Stromal cell of bone marrow (primary cell): ENCODE measurements around the gene CRISPLD2.
A peak's percentile ranks its signal among the peaks of the same experiment; 100 is the strongest.

Experiments used
- DNase-seq: peaks from one replicate; pipeline ENCODE4 v3.0.0-alpha.2; 2012; ENCODE audit warnings: low read depth

Gene CRISPLD2, protein sequence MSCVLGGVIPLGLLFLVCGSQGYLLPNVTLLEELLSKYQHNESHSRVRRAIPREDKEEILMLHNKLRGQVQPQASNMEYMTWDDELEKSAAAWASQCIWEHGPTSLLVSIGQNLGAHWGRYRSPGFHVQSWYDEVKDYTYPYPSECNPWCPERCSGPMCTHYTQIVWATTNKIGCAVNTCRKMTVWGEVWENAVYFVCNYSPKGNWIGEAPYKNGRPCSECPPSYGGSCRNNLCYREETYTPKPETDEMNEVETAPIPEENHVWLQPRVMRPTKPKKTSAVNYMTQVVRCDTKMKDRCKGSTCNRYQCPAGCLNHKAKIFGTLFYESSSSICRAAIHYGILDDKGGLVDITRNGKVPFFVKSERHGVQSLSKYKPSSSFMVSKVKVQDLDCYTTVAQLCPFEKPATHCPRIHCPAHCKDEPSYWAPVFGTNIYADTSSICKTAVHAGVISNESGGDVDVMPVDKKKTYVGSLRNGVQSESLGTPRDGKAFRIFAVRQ

DNA sequence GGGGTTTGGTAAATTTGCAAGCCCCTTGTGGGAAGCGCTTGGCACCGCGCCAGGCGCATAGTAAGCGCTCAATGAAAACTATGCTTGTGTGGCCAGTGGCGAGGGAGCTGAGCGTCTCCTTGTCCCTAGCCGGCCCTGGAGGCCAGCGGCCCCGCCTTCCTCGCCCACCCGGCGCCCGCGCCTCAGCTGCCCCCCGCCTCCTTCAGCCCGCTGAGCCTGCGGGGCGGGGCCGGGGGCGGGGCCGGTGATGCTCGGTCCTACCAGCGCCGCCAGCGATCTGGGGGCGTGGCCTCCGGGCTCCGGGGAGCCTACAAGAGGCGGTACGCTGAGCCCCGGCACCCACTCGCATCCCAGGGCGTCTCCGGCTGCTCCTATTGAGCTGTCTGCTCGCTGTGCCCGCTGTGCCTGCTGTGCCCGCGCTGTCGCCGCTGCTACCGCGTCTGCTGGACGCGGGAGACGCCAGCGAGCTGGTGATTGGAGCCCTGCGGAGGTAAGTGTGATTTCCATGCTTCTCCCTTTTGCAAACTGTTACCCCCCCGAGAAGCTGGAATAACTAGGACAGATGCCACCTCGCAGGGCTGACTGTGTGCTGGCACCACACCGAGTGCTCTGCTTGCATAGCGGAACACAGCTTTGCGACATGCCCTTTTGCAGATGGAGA, at the start of gene CRISPLD2:
Gene CRISPLD2 (plus strand): TSS at position 342 of the 661 bp plus-strand sequence. CDS start 18,511 bp downstream, outside the sequence.
- DNase-seq: peak; percentile 75

DNA sequence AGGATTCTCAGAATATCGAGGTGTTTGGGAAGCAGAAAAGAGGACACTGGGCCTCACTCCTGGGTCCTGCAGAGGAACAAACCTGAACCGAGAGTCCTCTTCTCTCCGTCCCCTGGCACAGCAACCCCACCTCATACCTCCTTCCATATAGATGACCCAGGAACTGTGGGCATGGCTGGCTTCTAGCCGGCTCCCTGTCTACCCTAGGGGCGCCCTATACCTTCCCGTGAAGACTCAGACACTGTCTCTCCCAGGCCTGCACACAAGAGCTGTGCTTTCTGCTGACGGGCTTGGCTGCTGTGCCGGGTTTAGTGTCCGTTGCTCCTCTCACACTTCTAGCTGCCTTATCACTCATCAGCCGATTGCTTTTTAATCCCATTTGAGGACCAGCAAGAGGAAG, 46.5 kb upstream of the CRISPLD2 start:
- DNase-seq: no peak

DNA sequence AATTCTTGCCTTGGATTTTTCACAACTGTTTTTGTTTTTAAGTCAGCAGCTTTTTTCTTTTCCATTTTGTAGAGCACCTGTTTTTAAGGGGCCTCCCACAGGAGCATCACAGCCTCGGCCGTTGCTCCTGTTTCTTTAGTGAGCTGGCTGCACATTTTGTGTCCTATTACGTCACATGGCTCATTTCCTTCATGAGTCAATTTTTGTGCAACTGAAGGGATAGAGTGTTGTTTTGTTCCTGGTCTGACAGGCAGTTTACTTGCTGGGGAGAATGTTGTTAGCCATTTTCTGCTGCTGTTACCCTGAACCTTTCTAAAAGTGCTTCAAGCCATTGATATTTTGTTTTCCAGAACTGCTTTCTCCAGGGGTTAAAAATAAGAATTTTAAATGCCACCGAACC, 45.0 kb upstream of the CRISPLD2 start:
- peak; percentile 91 for DNase-seq

DNA sequence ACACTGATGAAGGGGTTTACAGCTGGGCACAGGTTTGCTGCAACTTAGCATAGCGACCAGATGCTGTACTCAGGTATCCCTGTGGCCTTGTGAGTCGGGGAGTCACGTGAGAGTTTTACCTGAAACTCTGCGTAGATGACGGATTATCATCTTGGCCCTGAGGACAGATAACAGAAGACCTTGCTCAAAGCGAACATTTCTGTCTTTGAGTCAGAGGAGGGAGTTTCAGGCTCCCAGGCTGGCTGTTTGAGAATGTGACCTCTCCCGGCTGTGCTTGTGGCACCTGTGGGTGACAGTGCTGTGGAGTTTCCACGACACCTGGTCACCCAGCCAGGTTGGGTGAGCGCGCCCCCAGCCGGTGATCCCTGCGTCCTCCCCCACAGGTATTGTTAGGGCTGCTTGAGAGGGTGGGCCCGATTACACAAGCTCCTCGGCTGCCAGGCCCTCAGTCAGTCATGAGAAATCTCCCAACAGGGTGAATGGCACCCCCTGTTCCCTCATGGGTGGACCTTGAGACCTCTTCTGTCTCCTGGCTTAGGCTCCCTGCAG, 44.4 kb upstream of the CRISPLD2 start:
- DNase-seq: no peak

DNA sequence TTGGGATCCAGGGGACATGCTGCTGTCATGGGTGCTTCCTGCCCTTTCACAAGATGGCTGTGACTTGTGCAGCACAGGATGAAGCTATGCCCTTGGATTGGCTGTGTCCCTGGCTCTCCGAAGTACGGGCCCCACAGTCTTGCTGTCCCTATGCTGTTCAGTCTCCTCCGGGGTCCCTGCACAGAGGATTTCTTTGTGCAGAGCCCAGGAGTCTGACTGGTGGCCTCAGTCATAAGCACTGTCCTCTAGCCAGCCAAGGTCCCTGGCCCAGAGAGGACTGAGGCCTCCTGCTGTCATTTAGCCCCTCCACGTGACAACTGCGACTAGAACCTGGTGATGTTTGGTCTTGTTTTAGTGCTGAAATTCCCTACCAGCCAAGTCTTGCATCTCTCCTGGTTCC, 42.4 kb upstream of the CRISPLD2 start:
- DNase-seq: no peak

- no peak for DNase-seq
Measured at GRCh38 chr16:84778720-84779119, 41.1 kb upstream of the CRISPLD2 start.

DNA sequence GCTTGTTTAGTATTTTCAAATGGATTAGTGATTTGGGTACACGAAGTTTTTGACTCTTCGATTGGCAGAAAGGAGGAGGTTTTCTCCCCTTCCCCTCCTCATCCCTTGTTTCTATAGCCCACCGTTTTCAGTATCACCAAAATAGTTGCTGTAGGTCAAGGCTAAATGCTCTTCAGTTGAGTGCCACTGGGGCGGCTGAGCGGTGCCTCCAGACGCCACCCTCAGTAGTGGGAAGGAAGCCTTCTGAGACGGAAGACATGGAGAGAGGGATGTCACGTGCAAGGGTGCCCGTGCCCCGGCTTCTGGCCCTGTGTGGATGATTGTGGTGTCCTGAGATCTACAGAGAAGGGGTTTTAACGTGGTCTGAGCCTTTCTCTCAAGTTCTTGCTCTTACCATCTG, 39.7 kb upstream of the CRISPLD2 start:
- DNase-seq: no peak

DNA sequence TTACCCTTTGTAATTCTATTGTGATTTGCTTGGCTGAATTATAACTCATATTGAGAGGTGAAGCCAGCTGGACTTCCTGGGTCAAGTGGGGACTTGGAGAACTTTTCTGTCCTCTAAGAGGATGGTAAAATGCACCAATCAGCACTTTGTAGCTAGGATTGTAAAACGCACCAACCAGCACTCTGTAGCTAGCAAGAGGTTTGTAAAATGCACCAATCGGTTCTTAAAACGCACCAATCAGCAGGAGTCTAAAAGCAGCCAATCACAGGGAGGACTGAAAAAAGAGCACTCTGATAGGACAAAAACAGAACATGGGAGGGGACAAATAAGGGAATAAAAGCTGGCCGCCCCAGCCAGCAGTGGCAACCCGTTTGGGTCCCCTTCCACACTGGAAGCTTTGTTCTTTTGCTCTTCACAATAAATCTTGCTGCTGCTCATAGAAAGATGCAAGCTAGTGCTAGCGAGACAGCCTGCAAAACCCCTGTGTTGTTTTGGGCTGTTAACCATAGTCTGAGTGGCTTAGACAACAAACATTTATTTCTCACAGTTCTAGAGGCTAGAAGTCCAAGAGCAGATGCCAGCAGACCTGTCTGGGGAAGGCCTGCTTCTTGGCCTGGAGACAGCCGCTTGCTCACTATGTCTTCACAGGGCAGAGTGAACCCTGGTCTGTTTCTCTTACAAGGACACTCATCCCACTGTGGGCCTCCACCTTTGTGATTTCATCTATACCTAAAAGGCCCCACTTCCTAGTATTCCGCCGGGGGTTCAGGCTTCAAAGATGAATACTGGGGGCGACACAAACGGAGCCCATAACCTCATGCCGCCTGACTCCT, 39.0 kb upstream of the CRISPLD2 start:
- no peak for DNase-seq

DNA sequence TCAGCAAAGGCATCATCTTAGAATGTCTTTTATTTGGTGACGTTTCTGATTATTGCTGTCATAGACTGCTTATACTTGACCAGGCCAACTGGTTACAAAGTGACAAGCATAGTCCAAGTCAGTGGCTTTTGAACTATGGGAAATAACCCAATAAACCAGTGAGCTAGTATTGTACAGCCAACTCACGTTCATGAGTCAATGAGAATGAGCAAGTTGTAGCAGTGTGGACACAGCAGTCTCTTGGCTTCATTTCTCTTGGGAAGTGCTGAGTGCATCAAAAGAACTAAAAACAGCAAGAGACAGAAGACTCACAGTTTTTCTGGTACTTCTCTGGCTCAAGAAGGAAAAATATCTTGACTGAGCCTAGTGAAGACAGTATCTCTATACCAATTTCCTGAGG, 36.9 kb upstream of the CRISPLD2 start:
- DNase-seq: peak; percentile 63

GRCh38 chr16:84785843-84786581, 33.8 kb upstream of the CRISPLD2 start:
- DNase-seq: no peak

GRCh38 chr16:84786605-84787262, 33.1 kb upstream of the CRISPLD2 start:
- no peak for DNase-seq

DNA sequence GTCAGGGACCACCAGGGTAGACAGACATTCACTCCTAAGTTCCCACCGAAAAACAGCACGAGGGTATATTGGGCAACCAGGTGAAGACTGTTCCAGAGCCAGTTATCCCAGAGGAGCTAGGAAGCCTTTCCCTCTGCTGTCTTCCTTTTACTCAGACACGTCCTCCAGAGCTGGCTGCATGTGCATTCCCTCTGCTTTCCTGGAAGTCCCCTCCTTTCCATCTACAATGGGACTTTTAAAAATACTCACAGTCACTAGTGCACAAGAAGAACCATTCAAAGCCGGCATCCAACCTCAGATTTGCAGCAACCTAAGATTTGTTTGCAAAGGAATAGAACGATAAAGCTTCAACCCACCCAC, 32.5 kb upstream of the CRISPLD2 start:
- DNase-seq: no peak

GRCh38 chr16:84788920-84789391, 30.8 kb upstream of the CRISPLD2 start:
- no peak for DNase-seq

DNA sequence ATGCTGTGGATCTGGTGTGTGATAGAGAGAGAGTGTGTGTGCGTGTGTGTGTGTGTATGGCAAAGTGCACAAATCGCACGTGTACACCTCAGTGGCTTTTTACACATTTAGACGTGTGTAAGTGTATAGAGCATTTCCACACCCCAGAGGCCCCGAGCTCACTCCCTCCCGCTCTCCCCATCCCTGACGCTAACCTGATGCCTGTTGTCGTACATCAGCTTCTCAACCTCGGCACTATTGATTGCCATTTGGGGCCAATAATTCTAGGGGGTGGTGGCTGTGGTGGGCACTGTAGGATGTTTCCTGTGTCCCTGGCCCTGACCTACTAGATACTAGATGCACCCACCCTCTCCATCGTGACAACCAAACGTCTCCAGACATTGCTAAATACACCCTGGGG, 30.4 kb upstream of the CRISPLD2 start:
- no peak for DNase-seq

GRCh38 chr16:84790301-84790700, 29.5 kb upstream of the CRISPLD2 start:
- DNase-seq: no peak

GRCh38 chr16:84791088-84791487, 28.7 kb upstream of the CRISPLD2 start:
- peak; percentile 70 for DNase-seq

DNA sequence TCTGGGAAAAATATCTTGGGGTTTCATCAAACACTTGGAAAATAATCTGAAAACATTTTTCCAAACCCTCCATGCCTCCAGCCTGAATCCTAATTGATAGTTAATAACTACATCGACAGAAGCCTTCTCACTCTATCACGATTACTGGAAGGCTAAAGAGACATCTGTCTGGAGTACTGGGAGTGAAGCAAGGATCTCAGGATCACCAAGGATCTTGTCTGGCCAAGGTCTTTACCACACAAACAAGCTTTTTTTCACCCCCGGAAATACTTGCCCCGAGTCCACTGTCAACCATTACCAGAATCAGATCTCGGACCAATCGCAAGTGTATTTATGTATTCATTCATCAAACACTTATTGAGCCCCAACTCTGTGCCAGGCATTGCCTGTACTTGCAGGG, 28.3 kb upstream of the CRISPLD2 start:
- DNase-seq: no peak

DNA sequence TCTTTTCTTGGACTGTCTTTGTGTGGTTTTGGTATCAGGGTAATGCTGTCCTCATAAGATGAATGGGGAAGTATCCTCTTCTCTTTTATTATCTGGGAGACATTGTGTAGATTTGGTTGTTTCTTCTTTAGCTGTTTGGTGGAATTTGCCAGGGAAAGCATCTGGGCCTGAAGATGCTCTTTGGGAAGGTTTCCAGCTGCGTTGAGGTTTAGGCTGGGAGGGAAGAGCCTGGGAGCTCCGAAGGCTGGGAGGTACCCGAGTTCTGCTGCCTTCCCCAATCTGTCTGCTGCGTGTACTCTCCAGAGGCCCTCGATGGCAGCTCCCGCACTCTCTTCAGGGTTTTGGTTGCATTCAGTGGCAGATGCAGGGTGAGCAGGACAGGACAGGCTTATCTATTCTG, 25.6 kb upstream of the CRISPLD2 start:
- no peak for DNase-seq

DNA sequence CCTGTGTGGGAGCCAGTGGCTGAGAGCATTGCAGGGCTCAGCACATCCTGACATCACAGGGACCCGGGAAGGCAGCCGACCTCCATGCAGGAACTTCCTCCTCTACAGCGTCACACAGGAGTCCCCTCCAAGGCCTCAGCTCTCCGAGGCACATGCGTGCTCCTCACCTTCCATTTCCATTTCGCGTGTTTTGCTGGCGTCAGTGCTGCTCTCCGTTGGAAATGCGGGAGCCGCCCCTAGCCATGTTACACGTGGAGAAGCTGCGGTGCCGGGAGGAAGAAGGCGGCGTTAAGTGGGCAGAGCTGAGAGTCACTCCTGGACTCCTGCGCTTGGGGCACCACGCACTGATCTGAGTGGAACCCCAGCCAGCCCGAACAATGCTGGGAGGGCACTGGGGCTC, 25.2 kb upstream of the CRISPLD2 start:
- DNase-seq: no peak

DNA sequence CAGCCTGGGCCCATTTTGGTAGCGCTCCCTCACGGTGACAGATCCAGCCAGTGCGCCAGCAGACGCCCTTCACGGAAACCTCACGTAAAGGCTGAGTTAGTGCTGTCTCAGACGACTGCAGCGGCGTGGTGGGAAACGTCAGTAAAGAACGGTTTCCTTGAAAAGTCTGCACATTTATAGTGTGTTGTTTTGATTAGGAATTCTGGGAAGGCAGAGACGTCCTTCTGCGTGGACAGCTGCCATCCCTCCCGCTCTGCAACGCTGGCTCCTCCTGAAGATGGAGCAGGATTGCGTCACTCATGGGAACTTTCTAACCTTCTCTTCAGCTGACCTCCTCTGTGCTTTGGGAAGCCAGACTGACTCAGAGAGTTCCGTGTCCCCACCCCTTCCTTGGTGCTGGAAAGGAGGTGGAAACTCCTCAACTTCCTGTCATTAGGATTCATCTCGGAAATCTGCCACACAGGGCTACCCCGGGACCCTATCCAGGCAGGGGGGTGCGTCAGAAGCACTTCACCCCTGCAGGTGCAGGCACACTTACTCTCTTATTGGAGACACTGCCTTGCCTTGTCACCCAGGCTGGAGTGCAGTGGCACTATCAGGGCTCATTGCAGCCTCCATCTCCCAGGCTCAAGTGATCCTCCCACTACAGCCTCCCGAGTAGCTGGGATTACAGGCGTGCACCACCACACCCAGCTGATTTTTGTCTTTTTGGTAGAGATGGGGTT, 24.3 kb upstream of the CRISPLD2 start:
- DNase-seq: peak; percentile 96
